ENCODE measurements around the gene SRC.

DNA sequence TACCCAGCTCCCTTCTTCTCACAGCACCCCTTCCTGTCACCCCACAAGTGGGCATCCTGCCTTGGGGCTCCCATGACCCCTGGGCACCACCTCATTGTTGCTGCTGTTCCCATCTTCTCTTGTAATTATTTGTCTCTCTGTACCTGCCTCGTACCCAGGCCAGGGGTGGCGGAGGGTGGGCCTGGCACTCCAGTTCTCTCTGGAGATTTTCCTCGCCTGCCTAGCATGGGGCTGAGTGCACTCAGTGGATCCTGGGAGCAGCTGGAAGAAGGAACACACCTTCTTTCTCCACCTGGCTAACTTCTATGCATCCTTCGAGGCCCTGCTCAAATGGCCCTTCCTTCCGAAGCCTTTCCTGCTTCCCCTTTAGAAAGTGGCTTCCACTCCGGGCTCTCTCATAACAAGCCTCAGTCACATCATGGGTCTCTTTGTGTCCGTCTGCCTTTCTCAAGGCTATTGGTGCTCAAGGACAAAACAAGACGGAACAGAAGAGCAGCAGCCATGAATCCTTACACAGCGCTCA lies 79.2 kb downstream of the SRC start:
- TF ChIP-seq POLR2A (IDR thresholded peaks at IDR 0.05), result no peak
- TF ChIP-seq, protein P1, sequence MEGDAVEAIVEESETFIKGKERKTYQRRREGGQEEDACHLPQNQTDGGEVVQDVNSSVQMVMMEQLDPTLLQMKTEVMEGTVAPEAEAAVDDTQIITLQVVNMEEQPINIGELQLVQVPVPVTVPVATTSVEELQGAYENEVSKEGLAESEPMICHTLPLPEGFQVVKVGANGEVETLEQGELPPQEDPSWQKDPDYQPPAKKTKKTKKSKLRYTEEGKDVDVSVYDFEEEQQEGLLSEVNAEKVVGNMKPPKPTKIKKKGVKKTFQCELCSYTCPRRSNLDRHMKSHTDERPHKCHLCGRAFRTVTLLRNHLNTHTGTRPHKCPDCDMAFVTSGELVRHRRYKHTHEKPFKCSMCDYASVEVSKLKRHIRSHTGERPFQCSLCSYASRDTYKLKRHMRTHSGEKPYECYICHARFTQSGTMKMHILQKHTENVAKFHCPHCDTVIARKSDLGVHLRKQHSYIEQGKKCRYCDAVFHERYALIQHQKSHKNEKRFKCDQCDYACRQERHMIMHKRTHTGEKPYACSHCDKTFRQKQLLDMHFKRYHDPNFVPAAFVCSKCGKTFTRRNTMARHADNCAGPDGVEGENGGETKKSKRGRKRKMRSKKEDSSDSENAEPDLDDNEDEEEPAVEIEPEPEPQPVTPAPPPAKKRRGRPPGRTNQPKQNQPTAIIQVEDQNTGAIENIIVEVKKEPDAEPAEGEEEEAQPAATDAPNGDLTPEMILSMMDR (IDR thresholded peaks at IDR 0.05), result no peak

Measured in thyroid gland (tissue), 4 donors.